ENCODE results near the gene PLXDC2.

The PLXDC2 gene

GRCh38 chr10:19925064-19925463 lies 108.8 kb downstream of the PLXDC2 start:
- Histone ChIP-seq H3F3A (ENCODE audit: low read depth) (no peaks in the 10 kb centered on the region), H3K27me3 (ENCODE audit: insufficient read depth, low read length, poor library complexity, severe bottlenecking) (no peaks in the 10 kb centered on the region), H3K4me1 (ENCODE audit: insufficient read depth, low read length, poor library complexity, severe bottlenecking) (no peaks in the 10 kb centered on the region), H2AFZ (ENCODE audit: low read length) (no peak overlapping the region), H3K79me2 (ENCODE audit: insufficient read depth, low read length) (no peaks in the 10 kb centered on the region), H3K9me2 (replicated peaks; ENCODE audit: low read depth, low read length) (no peaks in the 10 kb centered on the region), H3K4me2 (ENCODE audit: low read depth, low read length, poor library complexity, severe bottlenecking) (no peak overlapping the region), H3K36me3 (ENCODE audit: insufficient read depth, low read length) (no peaks in the 10 kb centered on the region), H4K20me1 (ENCODE audit: insufficient read depth, low read length, poor library complexity, severe bottlenecking) (no peaks in the 10 kb centered on the region), H3K9me3 (ENCODE audit: insufficient read depth, low read depth, low read length) (no peaks in the 10 kb centered on the region; the same call in 1 of the 2 replicates), H3K4me3 (ENCODE audit: low read length, poor library complexity, severe bottlenecking) (no peak overlapping the region), H3K9ac (ENCODE audit: low read depth, low read length, poor library complexity, severe bottlenecking) (no peak overlapping the region)
- TF ChIP-seq, protein P1, sequence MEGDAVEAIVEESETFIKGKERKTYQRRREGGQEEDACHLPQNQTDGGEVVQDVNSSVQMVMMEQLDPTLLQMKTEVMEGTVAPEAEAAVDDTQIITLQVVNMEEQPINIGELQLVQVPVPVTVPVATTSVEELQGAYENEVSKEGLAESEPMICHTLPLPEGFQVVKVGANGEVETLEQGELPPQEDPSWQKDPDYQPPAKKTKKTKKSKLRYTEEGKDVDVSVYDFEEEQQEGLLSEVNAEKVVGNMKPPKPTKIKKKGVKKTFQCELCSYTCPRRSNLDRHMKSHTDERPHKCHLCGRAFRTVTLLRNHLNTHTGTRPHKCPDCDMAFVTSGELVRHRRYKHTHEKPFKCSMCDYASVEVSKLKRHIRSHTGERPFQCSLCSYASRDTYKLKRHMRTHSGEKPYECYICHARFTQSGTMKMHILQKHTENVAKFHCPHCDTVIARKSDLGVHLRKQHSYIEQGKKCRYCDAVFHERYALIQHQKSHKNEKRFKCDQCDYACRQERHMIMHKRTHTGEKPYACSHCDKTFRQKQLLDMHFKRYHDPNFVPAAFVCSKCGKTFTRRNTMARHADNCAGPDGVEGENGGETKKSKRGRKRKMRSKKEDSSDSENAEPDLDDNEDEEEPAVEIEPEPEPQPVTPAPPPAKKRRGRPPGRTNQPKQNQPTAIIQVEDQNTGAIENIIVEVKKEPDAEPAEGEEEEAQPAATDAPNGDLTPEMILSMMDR (conservative IDR thresholded peaks at IDR 0.05; ENCODE audit: low read length), result no peak
- no peak for TF ChIP-seq EZH2phosphoT487 (IDR thresholded peaks at IDR 0.05; ENCODE audit: borderline replicate concordance)

GRCh38 chr10:19928936-19929335 lies 112.7 kb downstream of the PLXDC2 start:
- Histone ChIP-seq H3K4me2 (ENCODE audit: low read depth, low read length, poor library complexity, severe bottlenecking) (no peak overlapping the region), H3K9me3 (ENCODE audit: insufficient read depth, low read depth, low read length) (no peaks in the 10 kb centered on the region; the same call in 1 of the 2 replicates), H3K27me3 (ENCODE audit: insufficient read depth, low read length, poor library complexity, severe bottlenecking) (no peaks in the 10 kb centered on the region), H3K9ac (ENCODE audit: low read depth, low read length, poor library complexity, severe bottlenecking) (no peak overlapping the region), H2AFZ (ENCODE audit: low read length) (no peak overlapping the region), H3F3A (ENCODE audit: low read depth) (no peaks in the 10 kb centered on the region), H3K9me2 (replicated peaks; ENCODE audit: low read depth, low read length) (no peaks in the 10 kb centered on the region), H3K79me2 (ENCODE audit: insufficient read depth, low read length) (no peaks in the 10 kb centered on the region), H3K36me3 (ENCODE audit: insufficient read depth, low read length) (no peaks in the 10 kb centered on the region), H3K4me1 (ENCODE audit: insufficient read depth, low read length, poor library complexity, severe bottlenecking) (no peaks in the 10 kb centered on the region), H3K4me3 (ENCODE audit: low read length, poor library complexity, severe bottlenecking) (no peak overlapping the region), H4K20me1 (ENCODE audit: insufficient read depth, low read length, poor library complexity, severe bottlenecking) (no peaks in the 10 kb centered on the region)
- TF ChIP-seq, protein P1 (conservative IDR thresholded peaks at IDR 0.05; ENCODE audit: low read length), result no peak
- TF ChIP-seq EZH2phosphoT487 (IDR thresholded peaks at IDR 0.05; ENCODE audit: borderline replicate concordance), result no peak

DNA sequence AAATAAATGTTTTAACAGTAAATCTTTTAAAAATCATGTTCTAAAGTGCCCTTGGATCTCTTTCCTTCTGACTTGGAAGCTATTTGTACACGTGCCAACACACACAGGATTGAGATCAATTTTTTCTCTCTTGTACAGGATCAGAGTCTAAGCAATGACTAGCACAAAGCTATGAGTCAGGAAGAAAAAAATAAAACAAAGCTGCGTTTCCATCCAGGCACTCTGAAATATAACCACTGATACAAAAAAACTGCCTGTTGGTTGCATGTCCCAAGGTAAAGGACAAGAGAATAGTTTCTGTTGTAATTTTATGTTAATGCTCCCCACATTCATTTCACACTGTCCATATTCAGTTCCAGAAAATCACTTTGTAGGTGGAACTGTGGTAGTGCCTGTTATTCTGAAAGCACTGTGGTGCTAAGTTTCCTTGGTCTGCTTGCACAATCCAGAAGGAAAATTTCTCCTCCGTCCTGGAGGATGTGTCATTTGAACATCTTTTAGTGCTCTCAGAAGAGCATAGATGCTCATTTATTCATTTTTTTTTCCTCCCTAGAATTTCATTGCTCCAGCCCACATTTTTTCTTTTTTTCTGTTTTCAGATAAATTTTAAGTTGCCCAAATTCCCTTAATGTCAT lies 113.4 kb downstream of the PLXDC2 start:
- no peaks in the 10 kb centered on the region for H3K9me2 ChIP-seq (replicated peaks; ENCODE audit: low read depth, low read length)
- H3K27me3 ChIP-seq (ENCODE audit: insufficient read depth, low read length, poor library complexity, severe bottlenecking), result no peaks in the 10 kb centered on the region
- TF ChIP-seq EZH2phosphoT487 (IDR thresholded peaks at IDR 0.05; ENCODE audit: borderline replicate concordance), result no peak
- TF ChIP-seq, protein P1 (conservative IDR thresholded peaks at IDR 0.05; ENCODE audit: low read length), result no peak
- no peaks in the 10 kb centered on the region for H3F3A ChIP-seq (ENCODE audit: low read depth)
- H3K9ac ChIP-seq (ENCODE audit: low read depth, low read length, poor library complexity, severe bottlenecking), result no peak overlapping the region
- no peak overlapping the region for H3K4me2 ChIP-seq (ENCODE audit: low read depth, low read length, poor library complexity, severe bottlenecking)
- H4K20me1 ChIP-seq (ENCODE audit: insufficient read depth, low read length, poor library complexity, severe bottlenecking), result no peaks in the 10 kb centered on the region
- no peak overlapping the region for H2AFZ ChIP-seq (ENCODE audit: low read length)
- no peaks in the 10 kb centered on the region for H3K36me3 ChIP-seq (ENCODE audit: insufficient read depth, low read length)
- no peaks in the 10 kb centered on the region for H3K4me1 ChIP-seq (ENCODE audit: insufficient read depth, low read length, poor library complexity, severe bottlenecking)
- H3K4me3 ChIP-seq (ENCODE audit: low read length, poor library complexity, severe bottlenecking), result no peak overlapping the region
- H3K79me2 ChIP-seq (ENCODE audit: insufficient read depth, low read length), result no peaks in the 10 kb centered on the region
- no peaks in the 10 kb centered on the region; the same call in 1 of the 2 replicates for H3K9me3 ChIP-seq (ENCODE audit: insufficient read depth, low read depth, low read length)

Measured in Loucy (cell line).